A549 (cell line): ENCODE data around the gene HLA-A.

Experiments used
- CEBPB ChIP-seq, 2 experiments: fragments of >200 bp in 1 of 2; sonication (Bioruptor Twin) in 1 of 2; formaldehyde crosslinking in 1 of 2; IDR thresholded peaks; 2 replicates each; pipeline ENCODE4 v1.6.1; 2012 to 2016
- CTCF ChIP-seq: fragments of >200 bp; sonication (Bioruptor Twin); formaldehyde crosslinking; IDR thresholded peaks from 3 replicates; pipeline ENCODE4 v1.5.1; 2016
- EHMT2 ChIP-seq: fragments of 200-600 bp; sonication (generic); IDR thresholded peaks from 2 replicates; pipeline ENCODE4 v1.6.1; 2016; ENCODE audit warnings: antibody characterized with exemption, low read depth, mild to moderate bottlenecking, moderate library complexity
- EP300 ChIP-seq, 2 experiments: fragments of >200 bp; sonication (Bioruptor Twin); formaldehyde crosslinking; IDR thresholded peaks; 2 replicates in 1 of 2; 3 replicates in 1 of 2; pipeline ENCODE4 v1.6.1; 2016 to 2017
- JUN ChIP-seq, 2 experiments: fragments of >200 bp; sonication (Bioruptor Twin); formaldehyde crosslinking; IDR thresholded peaks; 2 replicates in 1 of 2; 3 replicates in 1 of 2; pipeline ENCODE4 v1.6.1; 2016 to 2017
- NPAS2 ChIP-seq: fragments of 250-450 bp; sonication (Bioruptor Pico); IDR thresholded peaks from 2 replicates; pipeline ENCODE4 v1.8.0; 2022; ENCODE audit warnings: mild to moderate bottlenecking, moderate library complexity, borderline replicate concordance
- TF ChIP-seq, protein P1 (sequence below): fragments of 250-450 bp; sonication (Bioruptor Pico); IDR thresholded peaks from 2 replicates; pipeline ENCODE4 v1.5.0; 2021; ENCODE audit warnings: mild to moderate bottlenecking, moderate library complexity, borderline replicate concordance

- no peak for TF ChIP-seq CEBPB (IDR thresholded peaks at IDR 0.05)
- no peak for TF ChIP-seq EP300 (IDR thresholded peaks at IDR 0.05)
- TF ChIP-seq NPAS2 (CRISPR knock-in tag): no peak
- TF ChIP-seq CTCF: no peak
- TF ChIP-seq, protein P1, sequence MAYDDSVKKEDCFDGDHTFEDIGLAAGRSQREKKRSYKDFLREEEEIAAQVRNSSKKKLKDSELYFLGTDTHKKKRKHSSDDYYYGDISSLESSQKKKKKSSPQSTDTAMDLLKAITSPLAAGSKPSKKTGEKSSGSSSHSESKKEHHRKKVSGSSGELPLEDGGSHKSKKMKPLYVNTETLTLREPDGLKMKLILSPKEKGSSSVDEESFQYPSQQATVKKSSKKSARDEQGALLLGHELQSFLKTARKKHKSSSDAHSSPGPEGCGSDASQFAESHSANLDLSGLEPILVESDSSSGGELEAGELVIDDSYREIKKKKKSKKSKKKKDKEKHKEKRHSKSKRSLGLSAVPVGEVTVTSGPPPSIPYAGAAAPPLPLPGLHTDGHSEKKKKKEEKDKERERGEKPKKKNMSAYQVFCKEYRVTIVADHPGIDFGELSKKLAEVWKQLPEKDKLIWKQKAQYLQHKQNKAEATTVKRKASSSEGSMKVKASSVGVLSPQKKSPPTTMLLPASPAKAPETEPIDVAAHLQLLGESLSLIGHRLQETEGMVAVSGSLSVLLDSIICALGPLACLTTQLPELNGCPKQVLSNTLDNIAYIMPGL (CRISPR knock-in tag): no peak
- no peak for TF ChIP-seq EHMT2
- TF ChIP-seq JUN (IDR thresholded peaks at IDR 0.05): no peak
Measured at GRCh38 chr6:29935273-29935955, 6.9 kb upstream of the HLA-A start.
